Medulla oblongata (tissue), 1 donor: Measurements from ENCODE around the gene GOLGA6L26.
"Not testable (repeated sequence)": the region's sequence is repeated elsewhere in the genome, so short reads cannot be mapped to it uniquely, and the experiment has no call there.

ENCODE experiments used
- DNase-seq: peaks from one replicate; pipeline ENCODE4 v3.0.0-alpha.2; 2015; ENCODE audit errors: extremely low spot score

GOLGA6L26 gene

GRCh38 chr15:23334096-23334495 lies at the start of gene GOLGA6L26:
Gene GOLGA6L26, minus strand, starts transcription at chr15:23334196. Its CDS starts 61 bp downstream, at chr15:23334135.
- DNase-seq, result not testable (repeated sequence)

DNA sequence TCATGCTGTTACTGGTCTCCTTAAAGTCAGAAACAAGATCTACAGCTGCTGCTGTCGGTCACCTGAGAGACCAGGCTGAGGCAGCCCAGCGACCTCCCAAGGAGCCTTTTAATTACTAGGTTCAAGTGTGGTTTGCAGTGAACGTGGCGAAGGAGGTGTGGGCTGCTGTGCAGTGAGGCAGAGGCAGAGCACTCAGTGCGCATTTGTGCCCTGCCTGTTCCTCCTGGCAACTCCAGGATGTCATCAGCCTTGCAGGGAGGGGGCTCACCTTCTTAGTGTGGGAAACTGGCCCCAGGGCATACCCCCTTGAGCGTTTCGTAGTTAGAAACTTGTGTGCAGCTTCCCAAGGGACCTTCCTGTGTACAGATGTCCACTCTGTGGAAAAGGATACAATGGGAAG lies 47.2 kb upstream of the GOLGA6L26 start:
- not testable (repeated sequence) for DNase-seq

- not testable (repeated sequence) for DNase-seq
Measured at GRCh38 chr15:23380700-23381099, 46.7 kb upstream of the GOLGA6L26 start.

DNA sequence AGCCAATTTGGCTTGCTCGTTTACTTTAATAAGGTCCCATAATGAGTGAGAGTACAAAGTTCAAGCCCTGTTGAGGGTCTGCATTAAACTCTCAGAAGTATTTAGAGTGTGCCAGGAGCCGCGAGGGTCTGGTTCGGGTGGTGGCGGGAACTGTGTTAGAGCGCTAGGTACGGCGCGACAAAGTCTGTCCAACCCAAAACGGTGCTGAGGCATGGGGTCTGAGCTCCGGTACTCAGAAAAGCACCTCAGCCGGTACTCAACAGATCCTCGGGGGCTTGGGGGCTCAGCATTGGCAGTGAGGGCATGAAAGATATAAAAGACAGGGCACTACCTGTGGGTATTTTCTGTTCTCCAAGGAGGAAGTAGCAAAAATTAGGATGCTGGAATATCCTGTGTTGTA lies 45.0 kb upstream of the GOLGA6L26 start:
- not testable (repeated sequence) for DNase-seq

- not testable (repeated sequence) for DNase-seq
Measured at GRCh38 chr15:23374226-23374625, 40.2 kb upstream of the GOLGA6L26 start.

DNA sequence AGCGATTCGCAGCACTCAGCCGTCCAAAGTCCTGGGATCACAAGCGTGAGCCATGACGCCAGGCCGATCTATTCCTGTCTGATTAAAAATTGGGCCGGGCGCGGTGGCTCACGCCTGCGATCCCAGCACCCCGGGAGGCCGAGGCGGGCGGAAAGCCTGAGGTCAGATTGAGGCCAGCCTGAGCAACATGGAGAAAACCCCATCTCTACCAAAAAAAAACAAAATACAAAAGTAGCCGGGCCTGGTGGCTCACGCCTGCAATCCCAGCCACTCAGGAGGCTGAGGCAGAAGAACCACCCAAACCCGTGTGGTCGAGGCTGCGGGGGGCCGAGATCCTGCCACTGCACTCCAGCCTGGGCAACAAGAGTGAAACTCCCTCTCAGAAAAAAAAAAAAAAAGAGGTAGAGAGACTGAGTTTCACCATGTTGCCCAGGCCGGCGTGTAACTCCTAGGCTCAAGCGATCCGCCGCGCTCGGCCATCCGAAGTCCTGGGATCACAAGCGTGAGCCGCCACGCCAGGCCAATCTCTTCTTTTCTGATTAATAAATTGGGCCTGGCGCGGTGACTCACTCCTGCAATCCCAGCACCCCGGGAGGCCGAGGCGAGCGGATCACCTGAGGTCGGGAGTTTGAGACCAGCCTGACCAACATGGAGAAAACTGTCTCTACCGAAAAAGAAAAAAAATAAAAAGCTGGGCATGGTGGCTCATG lies 39.0 kb upstream of the GOLGA6L26 start:
- DNase-seq, result not testable (repeated sequence)

- DNase-seq, result no peak
Measured at GRCh38 chr15:23372284-23372683, 38.3 kb upstream of the GOLGA6L26 start.

GRCh38 chr15:23371868-23372267 lies 37.9 kb upstream of the GOLGA6L26 start:
- not testable (repeated sequence) for DNase-seq

GRCh38 chr15:23371134-23371533 lies 37.1 kb upstream of the GOLGA6L26 start:
- not testable (repeated sequence) for DNase-seq

- no peak for DNase-seq
Measured at GRCh38 chr15:23370578-23370977, 36.6 kb upstream of the GOLGA6L26 start.

DNA sequence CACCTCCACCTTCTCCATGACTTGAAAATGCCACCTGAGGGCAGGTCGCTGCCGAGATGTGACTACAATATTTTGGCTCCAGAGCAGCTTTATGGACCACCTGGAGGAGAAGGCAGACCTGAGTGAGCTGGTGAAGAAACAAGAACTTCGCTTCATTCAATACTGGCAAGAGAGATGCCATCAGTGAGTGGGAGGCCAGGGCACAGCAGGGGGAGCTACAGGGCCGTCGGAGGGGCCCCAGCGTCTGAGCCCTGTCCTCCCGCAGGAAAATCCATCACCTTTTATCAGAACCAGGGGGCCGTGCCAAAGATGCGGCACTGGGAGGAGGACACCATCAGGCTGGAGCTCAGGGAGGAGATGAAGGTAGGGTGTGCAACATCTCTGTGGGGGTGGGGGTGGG lies 30.3 kb upstream of the GOLGA6L26 start:
- DNase-seq, result not testable (repeated sequence)

DNA sequence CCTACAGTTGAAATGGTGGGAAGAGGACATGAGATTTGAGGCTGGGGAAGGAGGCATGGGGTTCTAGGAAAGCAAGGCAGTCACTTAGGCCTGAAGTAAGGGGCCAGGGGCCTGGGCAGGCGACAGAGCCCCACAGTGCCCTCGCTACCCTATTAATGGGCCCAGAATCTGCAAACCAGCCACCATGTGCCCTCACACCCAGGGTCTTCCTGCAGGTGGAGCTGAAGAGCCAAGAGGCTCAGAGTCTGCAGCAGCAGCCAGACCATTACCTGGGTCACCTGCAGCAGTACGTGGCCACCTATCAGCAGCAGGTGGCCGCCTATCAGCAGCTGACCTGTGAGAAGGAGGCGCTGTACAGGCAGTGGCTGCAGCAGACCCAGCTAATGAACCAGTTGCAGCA lies 28.6 kb upstream of the GOLGA6L26 start:
- DNase-seq, result not testable (repeated sequence)

GRCh38 chr15:23354448-23354847 lies 20.5 kb upstream of the GOLGA6L26 start, which contains the start of gene GOLGA8S:
Gene GOLGA8S, plus strand, starts transcription at chr15:23354748. Its CDS starts 62 bp downstream, at chr15:23354810.
- not testable (repeated sequence) for DNase-seq

DNA sequence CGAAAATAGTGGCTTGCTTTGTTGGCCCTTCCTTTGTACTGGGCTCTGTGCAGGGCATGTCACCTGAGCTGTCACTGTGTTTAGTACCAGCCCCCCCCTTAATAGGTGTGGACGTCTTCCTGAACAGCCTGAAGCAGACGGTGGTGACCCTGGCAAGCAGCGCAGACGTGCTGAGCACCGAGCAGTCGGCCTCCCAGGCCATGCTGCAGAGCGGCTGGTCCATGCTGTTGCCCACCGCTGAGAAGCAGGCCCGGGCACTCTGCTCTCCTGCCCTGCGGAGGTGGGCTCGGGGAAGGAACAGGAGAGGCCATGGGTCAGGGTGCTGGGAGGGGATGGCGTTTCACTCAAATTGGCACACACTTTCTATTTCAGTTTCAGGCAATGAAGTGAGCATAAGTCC lies 22.8 kb downstream of the GOLGA6L26 start:
- not testable (repeated sequence) for DNase-seq

DNA sequence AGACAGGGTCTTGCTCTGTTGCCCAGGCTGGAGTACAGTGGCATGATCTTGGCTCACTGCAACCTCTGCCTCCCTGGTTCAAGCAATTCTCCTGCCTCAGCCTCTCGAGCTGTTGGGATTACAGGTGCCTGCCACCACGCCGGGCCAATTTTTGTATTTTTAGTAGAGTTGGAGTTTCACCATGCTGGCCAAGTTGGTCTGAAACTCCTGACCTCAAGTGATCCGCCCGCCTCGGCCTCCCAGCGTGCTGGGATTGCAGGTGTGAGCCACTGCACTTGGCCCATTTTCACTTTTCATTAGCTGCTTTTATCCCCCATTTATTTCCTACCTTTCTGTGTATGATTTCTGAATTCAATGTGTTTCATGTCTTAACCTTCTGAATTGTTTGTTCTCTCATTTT lies 28.1 kb downstream of the GOLGA6L26 start:
- DNase-seq, result not testable (repeated sequence)

DNA sequence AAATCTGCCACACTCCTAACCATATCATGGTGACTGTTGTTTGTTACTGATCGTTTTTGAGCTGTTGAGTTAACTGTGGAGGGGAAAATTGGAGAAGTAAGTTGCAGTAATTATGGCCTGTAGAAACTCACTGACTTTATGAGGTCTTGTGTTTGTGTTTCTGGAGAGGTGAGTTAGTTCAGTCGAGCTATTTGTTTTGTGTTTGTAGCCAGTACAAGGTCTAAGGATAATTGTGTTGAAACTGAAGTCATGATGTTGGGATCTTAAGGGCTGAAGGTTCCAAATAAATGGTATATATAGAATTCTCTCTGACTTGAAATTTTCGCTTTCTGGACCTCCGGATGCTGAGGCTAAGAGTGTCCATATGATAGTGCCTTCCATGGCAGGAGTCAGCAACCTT lies 29.2 kb downstream of the GOLGA6L26 start:
- DNase-seq, result not testable (repeated sequence)

- not testable (repeated sequence) for DNase-seq
Measured at GRCh38 chr15:23304267-23304666, 29.7 kb downstream of the GOLGA6L26 start.

DNA sequence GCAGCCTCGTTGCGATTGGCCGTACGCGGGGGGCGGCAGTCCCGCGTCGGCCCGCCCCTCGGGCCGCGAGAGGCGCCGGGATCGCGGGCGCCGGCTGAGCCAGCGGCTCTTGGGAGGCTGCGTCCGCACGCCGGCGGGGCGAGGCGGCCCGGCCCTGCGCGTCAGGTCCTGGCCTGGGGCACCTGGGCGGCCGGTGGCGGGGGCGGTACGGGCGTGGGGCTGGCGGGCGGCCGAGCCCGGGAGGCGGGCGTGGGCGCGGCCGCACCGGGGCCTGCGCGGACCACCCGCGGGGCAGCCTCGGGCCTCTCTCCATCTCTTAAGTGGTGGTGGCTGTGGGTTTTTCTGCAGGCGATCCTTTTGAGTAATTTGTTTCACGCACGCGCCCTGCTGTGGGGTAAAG lies 30.3 kb downstream of the GOLGA6L26 start:
- DNase-seq, result not testable (repeated sequence)

DNA sequence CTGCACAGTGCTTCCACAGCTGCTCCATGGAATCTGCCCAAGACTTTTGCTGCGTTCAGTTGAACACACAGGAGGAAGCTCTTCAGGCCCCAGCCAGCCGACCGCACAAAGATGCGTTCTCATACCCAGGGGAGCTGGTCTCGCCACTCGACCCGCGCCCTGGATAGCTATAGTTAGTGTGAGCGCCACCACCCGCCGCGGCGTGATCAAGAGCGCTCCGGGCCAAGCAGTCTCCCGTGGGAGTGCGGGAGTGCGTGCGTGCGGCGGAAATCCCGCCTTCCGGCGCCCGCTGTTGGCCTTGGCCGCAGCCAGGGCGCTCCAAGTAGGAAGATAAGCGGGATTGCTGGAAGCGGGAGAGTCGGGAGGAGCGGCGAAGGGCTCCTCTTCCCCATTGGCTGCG lies 30.8 kb downstream of the GOLGA6L26 start:
- DNase-seq, result not testable (repeated sequence)
